GM21360 (cell line): Measurements from ENCODE around the gene MROH2B.

Source experiments
- ATAC-seq: cut with Tn5 transposase; IDR thresholded peaks from one replicate; pipeline ENCODE4 v1.9.1; 2021; ENCODE audit warnings: mild to moderate bottlenecking, moderate library complexity; ENCODE audit not compliant: unreplicated experiment

MROH2B gene

GRCh38 chr5:40973364-40974004, 97.7 kb downstream of the MROH2B start:
- ATAC-seq = no peak

GRCh38 chr5:40972434-40972833, 98.7 kb downstream of the MROH2B start:
- no peak for ATAC-seq

GRCh38 chr5:40962207-40962955, 108.8 kb downstream of the MROH2B start:
- no peak for ATAC-seq

- no peak for ATAC-seq
These were observed 111.1 kb downstream of the MROH2B start for GRCh38 chr5:40960037-40960436.

- no peak for ATAC-seq
These were observed 112.3 kb downstream of the MROH2B start for GRCh38 chr5:40958811-40959210.

GRCh38 chr5:40957048-40957447, 114.1 kb downstream of the MROH2B start:
- no peak for ATAC-seq

- no peak for ATAC-seq
These were observed 115.8 kb downstream of the MROH2B start for GRCh38 chr5:40955313-40955712.
